Stimulated activated CD8-positive, alpha-beta memory T cell treated with anti-CD3 and anti-CD28 coated beads, Interleukin-2, amount 100 ng/mL, for 48 hours (primary cell): ENCODE data around the gene ADD1.
"Not testable (repeated sequence)": the region's sequence is repeated elsewhere in the genome, so short reads cannot be mapped to it uniquely, and the experiment has no call there.

Source experiments
- DNase-seq, 2 donors: peaks; one replicate each; pipeline ENCODE4 v3.0.0-alpha.2; 2020; ENCODE audit warnings: low read depth in 2 of 2

The ADD1 gene

DNA sequence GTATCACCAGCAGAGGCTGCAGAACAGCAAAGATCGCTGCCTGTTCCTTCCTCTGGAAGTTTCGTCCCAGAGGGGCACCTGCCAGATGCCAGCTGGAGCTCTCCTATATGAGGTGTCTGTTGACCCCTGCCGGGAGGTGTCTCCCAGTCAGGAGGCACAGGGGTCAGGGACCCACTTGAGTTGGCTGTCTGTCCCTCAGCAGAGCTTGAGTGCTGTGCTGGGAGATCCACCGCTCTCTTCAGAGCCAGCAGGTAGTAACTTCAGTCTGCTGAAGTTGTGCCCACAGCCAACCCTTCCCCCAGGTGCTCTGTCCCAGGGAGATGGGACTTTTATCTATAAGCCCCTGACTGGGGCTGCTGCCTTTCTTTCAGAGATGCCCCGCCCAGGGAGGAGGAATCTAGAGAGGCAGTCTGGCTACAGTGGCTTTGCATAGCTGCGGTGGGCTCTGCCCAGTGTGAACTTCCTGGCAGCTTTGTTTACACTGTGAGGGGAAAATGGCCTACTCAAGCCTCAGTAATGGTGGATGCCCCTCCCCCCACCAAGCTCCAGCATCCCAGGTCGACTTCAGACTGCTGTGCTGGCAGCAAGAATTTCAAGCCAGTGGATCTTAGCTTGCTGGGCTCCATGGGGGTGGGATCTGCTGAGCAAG, 78.9 kb downstream of the ADD1 start:
- DNase-seq = not testable (repeated sequence)

DNA sequence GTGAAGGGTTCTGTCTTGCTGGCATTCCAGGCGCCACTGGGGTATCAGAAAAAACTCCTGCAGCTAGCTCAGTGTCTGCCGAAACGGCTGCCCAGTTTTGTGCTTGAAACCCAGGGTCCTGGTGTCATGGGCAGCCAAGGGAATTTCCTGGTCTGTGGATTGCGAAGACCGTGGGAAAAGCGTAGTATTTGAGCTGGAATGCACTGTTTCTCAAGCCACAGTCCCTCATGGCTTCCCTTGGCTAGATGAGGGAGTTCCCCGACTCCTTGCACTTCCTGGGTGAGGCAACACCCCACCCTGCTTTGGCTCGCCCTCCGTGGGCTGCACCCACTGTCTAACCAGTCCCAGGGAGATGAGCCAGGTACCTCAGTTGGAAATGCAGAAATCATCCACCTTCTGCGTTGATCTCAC, 79.5 kb downstream of the ADD1 start:
- no peak for DNase-seq

DNA sequence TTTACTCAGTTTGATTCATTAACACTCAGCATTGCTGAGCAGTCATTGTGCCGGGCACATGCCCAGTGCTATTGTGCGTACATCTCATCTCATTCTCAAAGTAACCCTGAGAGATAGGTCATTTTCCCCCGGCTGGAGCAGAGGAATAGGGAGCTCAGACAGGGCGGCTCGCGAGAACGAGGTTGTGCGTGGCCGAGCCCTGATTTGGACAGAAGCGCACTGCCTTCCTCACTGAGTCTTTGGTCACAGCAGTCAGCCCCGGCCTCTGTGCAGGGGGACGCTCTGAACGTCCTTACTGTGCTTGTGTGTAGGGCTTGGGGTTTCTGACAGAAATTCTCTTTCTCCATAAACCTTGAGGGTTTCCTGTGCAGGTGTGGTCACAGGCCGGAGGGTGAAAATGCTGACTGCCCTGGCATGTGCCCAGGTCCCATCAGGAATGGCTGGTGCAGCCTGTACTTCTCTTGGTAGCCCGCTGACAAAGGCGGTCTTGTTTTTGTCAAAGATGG, 80.1 kb downstream of the ADD1 start:
- DNase-seq = no peak

DNA sequence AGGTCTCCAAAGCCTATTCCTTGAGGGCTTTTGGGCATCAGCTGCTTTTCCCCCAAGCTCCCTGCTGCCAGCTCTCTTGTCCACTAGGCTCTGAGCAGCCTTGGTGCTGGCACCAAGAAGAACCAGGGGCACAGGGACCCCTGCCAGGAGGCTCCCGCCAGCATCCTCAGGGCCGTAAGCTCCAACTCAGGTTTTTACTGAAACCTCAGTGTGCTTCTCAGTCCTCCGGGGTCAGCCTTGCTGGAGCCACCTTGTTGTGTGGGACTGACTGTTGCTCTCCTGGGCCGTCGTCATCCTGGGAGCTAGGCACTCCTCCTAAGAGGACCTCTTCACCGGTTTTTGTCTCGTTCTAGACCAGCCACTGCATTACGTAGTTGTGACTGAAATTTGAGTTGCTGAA, 80.6 kb downstream of the ADD1 start:
- DNase-seq = no peak

DNA sequence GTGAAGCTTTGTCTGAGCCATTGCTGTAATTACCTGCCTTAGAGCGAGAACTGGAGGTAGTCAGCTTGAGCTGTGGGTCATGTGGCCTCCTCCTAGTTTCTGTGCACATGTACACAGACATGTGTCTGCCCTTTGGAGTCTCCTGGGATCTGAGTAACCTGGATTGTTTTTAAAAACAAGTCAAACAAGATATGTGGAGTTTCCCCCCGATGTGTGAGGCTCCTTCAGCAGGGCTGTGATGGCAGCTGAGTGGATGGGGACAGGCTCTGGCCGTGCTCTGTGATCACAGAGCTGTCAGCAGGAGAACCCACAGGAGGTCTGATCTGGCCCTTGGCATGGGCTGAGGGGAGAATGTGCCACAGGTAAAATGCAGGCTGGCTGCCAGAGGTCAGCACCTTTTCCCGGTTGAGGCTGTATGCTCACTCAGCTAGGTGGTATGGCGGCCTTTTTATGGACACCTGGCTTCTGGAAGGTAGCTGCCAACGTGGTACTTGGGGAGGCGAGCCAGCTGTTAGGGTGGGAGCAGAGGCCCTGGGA, 81.2 kb downstream of the ADD1 start:
- no peak for DNase-seq

DNA sequence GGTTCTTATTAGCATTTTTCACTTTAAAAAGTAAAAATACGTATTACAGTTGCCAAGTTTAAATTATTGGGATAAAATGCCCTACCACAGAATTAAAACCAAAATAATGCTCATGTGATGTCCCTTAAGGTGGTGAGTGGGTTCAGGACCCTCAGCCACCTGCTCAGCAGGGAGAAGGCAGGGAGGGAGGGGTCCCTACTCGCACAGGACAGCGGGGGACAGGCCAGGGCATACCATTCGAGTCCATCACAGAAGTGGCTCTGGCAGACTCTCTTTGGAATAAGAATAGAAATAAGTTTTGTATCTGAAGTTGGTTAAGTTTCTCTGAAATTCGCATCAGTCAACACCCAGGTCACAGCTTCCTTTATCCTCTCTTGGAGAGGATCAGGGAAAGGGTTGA, 81.9 kb downstream of the ADD1 start:
- DNase-seq = no peak

DNA sequence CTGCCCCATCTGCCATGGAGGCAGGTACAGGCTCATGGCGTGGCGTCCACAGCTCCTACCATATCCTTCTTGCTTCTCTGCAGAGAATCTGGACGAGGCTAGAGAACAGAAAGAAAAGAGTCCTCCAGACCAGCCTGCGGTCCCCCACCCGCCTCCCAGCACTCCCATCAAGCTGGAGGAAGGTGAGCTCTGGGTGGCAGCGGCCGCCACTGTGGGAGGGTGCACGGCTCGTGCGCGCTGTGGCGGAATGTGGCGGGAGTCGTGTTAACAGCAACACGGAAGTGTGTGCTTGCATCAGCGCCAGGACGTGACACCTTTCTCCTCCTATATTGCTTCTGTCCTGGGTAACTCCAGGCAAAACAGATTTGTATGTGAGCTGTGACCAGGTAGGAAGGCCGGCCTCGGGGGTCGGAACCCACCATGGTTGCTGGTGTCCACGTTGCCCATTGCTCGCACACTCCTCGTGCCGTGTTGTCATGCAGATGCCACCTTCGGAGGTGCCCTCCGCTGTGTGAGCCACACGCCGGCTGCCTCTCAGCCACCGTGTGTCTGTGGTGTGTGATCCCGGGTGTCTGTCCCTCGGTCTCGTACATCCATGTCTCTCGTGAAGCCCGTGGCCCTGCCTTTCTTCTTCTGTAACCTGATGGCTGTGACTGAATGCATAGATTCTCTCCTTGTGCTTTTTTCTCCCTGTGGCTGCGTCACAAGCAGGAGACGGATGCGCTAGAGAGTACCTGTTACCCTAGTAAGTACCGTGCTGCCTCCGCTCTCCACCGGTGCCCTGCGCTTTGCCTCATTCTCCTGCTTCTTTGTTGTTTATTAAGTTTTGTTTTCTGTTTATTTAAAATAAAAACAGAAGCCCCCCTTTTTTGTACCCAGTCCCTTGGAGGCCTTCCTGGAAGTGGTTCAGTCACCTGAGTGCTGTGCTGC, 82.6 kb downstream of the ADD1 start:
- no peak for DNase-seq

DNA sequence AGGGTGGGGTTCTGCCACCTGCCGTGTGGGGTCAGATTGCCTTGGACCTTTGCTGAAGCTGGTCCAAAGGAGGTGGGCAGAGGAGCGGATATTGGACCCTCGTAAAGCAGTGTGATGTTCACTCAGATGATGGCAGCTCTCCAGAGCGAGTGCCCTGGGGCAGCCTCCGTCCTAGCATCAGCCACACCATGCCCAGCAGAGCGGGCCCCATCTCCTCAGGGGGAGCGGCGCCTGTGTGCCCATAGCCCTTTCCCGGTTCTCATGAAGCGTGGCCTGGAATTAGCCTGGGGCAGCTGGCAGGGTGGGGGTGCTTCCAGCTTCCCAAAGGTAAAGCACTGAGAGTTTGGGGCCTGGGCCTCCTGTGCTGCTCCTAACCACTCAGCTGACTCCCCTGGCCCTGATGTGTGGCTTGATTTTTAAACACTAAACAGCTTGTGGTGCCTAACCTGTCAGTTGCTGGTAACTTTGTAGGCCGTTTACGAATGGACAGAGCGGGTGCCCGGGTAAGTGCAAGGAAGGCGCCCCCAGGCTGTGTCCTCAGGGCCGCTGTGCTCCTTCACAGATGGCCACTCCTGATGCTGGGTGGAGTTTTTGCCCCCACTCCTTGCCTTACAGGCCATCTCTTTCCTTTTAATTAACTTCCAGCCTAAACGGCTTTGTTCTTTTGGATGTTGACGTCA, 83.5 kb downstream of the ADD1 start:
- no peak for DNase-seq

DNA sequence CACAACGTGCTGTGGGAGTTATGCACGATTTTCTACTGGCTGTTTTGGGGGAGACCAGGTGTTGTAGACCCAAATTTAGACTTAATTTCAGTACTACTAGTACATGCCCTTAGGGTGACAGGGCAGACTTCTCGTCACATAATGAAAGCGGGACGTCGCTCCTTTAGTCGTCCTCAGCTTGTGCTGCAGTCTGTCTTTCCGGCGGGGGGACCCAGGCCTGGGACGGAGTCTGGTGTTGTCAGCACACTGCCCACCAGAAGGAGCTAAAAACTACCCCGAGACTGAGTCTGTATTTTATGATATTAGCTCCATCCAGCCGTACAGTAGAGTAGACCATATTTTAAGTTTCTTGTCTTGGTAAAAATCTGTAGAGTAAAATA, 84.0 kb downstream of the ADD1 start:
- no peak for DNase-seq

DNA sequence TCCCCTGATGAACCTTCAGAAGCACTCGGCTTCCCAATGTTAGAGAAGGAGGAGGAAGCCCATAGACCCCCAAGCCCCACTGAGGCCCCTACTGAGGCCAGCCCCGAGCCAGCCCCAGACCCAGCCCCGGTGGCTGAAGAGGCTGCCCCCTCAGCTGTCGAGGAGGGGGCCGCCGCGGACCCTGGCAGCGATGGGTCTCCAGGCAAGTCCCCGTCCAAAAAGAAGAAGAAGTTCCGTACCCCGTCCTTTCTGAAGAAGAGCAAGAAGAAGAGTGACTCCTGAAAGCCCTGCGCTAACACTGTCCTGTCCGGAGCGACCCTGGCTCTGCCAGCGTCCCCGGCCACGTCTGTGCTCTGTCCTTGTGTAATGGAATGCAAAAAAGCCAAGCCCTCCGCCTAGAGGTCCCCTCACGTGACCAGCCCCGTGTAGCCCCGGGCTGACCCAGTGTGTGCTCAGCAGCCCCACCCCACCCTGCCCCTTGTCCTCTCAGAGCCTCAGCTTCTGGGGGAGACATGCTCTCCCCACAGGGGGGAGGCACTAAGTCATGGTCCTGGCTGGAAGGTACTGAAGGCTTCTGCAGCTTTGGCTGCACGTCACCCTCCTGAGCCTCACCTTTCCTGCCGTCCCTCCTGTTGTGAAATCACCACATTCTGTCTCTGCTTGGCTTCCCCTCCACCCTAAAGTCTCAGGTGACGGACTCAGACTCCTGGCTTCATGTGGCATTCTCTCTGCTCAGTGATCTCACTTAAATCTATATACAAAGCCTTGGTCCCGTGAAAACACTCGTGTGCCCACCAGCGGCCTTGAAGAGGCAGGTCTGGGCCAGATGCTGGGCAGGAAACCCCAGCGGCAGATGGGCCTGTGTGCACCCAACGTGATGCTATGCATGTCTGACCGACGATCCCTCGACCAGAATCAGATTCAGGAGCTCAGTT, 84.9 kb downstream of the ADD1 start:
- no peak for DNase-seq

DNA sequence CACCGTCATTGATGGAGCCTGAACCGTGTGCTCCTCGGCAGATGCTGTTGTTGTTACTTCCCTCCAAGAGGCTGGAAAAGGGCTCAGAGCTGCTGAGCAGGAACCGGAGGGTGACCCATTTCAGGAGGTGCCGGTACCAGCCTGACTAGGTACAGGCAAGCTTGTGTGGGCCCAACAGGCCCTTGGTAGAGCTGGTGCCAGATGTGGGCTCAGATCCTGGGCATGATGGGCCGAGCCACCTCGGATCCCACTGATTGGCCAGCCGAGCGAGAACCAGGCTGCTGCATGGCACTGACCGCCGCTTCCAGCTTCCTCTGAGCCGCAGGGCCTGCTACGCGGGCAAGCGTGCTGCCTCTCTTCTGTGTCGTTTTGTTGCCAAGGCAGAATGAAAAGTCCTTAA, 85.8 kb downstream of the ADD1 start:
- no peak for DNase-seq

DNA sequence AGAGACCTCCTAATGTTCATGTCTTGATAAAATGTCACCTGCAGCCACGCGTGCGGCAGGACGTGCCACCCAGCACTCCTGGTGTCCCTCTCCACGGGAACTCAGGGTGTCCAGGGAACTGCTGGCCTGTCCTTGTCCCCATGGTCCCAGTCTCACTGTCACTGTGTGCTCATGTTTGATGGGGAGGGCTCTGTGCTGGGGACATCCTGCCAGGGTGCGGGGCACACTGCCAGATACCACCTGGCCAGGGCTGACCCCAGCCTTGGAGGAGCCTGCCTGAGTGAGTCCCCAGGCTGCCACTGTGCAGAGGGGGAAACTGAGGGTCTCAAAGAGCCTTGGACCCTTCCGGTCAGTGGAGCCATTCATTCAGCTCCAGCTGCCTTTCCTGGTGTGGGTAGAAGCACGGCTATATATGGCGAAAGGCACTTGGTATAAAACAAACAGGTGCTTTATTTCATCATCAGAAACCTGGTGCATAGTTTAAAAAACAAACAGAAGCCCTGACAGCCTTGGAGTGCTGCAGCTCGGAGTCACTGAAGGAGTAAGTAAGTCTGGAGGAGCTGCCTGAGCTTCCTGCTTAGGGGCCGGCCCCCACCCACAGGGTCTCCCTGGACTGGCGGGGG, 86.6 kb downstream of the ADD1 start:
- DNase-seq = no peak

DNA sequence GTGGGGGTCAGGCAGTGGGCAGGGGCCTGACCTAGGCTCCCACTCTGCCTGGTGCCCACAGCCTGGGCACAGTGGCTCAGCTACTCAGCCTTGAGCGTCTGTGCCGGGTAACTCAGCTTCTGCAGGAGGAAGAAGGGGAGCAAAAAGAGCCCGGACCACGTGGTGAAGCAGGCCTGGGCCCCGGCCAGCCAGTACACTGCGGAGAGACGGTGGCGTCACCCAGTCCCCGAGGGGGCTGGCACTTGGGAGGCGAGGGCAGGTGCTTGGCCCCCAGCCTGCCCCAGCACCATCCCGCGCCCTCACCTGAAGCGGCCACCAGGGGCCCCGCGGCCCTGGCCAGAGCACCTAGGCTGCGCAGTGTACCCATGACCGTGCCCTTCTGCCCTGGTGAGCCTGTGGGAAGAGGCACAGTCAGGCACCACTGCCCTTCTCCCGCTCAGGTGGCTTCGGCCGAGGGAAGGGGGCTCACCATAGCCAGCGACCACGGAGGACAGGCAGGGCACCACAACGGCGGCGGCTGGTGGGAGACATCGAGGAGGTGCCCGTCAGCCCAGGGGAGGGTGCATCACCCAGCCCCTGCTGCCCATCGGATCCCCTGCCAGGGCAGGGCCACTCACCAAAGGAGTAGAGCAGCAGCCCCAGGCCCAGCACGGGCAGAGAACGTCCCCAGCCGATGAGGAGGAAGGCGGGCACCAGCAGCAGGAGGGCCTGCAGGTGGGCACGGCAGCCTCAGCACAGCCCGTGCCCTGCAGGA, 87.3 kb downstream of the ADD1 start:
- DNase-seq = no peak

DNA sequence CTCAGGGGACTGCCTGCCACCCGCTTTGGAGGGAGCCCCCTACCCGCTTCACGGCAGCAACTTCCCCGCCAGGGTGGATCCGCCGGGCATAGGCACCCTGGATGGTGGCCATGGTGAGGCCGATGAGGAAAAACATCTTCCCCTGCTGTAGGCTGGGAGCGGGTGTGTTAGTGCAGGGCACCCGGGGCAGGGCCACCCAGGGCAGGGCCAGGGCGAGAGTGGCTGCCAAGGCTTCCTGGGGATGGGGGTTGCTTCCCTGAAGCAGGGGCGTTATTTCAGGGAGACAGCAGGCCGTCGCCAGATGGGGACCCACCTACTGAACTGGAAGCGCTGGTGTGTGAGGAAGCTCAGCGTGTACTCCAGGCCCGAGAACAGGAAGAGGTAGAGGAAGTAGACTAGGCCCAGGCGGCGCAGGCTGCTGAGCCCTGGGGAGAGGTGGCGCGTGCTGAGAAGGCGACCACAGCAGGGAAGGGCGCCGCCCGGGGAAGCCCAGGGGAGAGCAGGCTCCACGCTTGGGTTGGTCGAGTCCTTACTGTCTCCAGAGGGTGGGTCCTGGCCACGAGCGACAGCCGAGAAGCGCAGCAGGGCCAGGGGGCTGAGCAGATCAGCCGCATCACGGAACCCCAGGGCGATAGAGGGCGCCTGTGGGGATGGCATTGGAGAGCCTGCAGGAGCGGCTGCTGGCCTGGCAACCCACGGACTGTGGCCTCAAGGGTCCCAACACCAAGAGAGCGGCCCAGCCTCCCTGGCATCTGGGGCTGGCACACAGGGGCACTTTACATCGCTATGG, 88.1 kb downstream of the ADD1 start:
- DNase-seq = no peak

DNA sequence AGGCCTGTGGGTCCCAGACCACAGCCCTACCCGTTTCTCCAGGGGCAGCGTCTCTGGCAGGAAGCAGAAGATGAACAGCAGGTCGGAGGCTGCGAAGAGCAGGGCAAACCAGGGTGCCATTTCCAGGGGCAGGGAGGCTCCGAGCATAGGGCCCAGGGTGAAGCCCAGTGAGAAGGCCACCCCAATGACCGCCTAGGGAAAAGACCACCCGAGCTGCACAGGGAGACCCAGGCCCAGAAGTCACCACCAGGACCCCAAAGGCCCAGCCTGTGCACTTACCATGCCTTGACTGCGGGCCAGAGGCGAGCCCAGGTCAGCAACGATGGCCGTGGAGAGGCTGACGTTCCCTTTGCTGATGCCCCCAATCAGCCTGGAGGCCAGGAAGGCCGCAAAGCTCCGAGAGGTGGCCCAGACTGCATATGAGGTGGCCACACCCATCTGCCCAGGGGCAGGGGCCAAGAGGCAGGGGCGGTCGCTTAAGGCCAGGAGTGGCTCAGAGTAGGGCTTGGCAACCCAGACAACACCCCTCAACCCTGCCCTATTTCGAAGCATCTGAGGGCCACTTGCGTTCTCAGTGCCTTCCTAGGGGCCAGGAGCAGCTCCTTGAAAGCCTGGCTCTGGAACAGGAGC, 88.8 kb downstream of the ADD1 start:
- no peak for DNase-seq

DNA sequence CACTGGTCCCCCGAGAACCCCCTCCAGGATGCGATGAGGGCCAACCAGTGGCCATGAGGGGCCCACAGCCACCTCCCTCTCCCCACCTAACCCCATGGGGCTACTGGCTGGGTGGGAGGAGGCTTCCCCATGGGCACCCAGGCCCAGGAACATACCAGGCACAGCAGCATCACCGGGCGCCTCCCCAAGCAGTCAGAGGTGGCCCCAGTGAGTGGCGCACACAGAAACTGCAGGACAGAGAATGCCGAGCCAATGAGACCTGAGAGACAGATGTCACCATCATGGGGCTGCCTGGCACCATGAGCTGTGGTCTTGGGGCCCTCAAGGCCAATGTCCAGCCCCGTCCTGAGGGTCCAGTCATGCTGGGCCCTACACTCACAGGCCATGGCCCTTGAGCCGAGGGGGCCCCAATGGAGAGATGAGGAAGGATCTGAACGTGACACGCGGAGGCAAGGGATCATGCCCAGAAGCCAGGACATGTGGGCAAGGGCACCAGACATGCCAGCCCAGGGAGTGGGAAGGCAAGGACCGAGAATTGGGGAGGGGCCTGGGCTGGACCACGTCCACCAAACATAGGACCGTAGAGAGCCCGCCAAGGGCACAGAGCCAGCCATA, 89.4 kb downstream of the ADD1 start:
- no peak for DNase-seq

DNA sequence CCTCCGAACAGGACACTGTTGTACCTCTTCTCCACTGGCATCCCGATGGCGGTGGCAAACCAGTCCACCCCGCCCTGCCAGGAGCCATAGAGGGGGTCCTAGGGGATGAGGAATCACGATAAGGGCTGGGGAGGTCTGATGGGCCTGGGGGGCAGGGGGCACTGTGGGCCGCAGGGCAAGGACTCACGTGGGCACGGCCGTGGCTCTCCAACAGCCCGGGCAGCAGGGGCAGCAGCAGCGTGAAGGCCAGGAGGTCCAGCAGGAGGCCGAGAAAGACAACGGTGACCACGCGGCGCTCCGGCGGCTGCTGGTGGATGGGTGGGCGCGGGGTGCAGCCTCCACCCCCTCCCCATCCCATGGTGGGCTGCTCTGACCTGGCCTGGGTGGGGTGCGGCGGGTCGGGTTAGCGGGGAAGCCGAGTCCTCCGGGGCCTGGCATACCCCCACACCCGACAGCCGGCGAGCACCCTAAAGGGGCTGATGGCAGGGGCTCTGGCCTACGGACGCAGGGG, 90.0 kb downstream of the ADD1 start:
- DNase-seq = no peak
